H1 (cell line): ENCODE results near the gene ANKS1B. TPM values are rescaled to one million over a fixed set of nuclear protein-coding genes. Genes with fewer than 3 reads are reported as not detected.
"Not testable (repeated sequence)": the region's sequence is repeated elsewhere in the genome, so short reads cannot be mapped to it uniquely, and the experiment has no call there.

Experiments used
- CTCF ChIA-PET: fragments of 300-600 bp; sonication (Branson Sonifier 250); formaldehyde crosslinking; loops from one replicate; lab custom pipeline; 2021; ENCODE audit not compliant: partially characterized antibody; lab: Charles Lee
- POLR2A ChIA-PET: fragments of 300-600 bp; sonication (Branson Sonifier 250); formaldehyde crosslinking; loops from one replicate; lab custom pipeline; 2021; ENCODE audit warnings: inconsistent platforms; ENCODE audit not compliant: partially characterized antibody; lab: Charles Lee
- DNase-seq, 2 experiments: peaks; one replicate each; pipeline versions ENCODE4 v3.0.0 to v3.0.0-alpha.2; 2010 to 2022; ENCODE audit warnings: low spot score in 2 of 2, low read depth in 1 of 2, mixed read lengths in 1 of 2
- FAIRE-seq: peaks from 2 replicates; lab custom pipeline; 2011; peaks lifted over from hg19 to GRCh38; lab: Jason Lieb, UNC
- H2AFZ ChIP-seq: 2 replicates; pipeline ENCODE4 v1.8.1; 2012; ENCODE audit warnings: low read length, inconsistent platforms
- H2AK5ac ChIP-seq: 2 replicates; pipeline ENCODE4 v1.6.1; 2013; ENCODE audit warnings: low read depth, low read length
- H2BK120ac ChIP-seq: replicated peaks from 2 replicates; pipeline ENCODE3; 2013; ENCODE audit warnings: low read depth, low read length, inconsistent platforms
- H2BK12ac ChIP-seq: 2 replicates; pipeline ENCODE4 v1.6.1; 2013; ENCODE audit warnings: low read depth, low read length
- H2BK15ac ChIP-seq: 2 replicates; pipeline ENCODE4 v1.6.1; 2013; ENCODE audit warnings: low read length
- H2BK20ac ChIP-seq: 2 replicates; pipeline ENCODE4 v1.6.1; 2013; ENCODE audit warnings: low read length
- H2BK5ac ChIP-seq: 2 replicates; pipeline ENCODE4 v1.6.1; 2013; ENCODE audit warnings: low read depth, low read length
- H3K14ac ChIP-seq: 2 replicates; pipeline ENCODE4 v1.6.1; 2013; ENCODE audit warnings: inconsistent platforms; ENCODE audit not compliant: insufficient read length
- H3K18ac ChIP-seq: 2 replicates; pipeline ENCODE4 v1.6.1; 2013; ENCODE audit warnings: low read length; ENCODE audit errors: extremely low read depth
- H3K23ac ChIP-seq: 2 replicates; pipeline ENCODE4 v1.6.1; 2013; ENCODE audit warnings: inconsistent platforms; ENCODE audit not compliant: insufficient read length
- H3K23me2 ChIP-seq: 2 replicates; pipeline ENCODE4 v1.6.1; 2013; ENCODE audit warnings: low read depth, low read length
- H3K27ac ChIP-seq: 2 replicates; pipeline ENCODE4 v1.6.1; 2011; ENCODE audit warnings: low read depth, low read length, inconsistent platforms
- H3K27me3 ChIP-seq, 4 experiments: replicated peaks in 1 of 4; 1 replicate in 1 of 4; 2 replicates in 3 of 4; pipeline versions ENCODE4 v1.6.1 to v1.8.1; 2011 to 2013; ENCODE audit warnings: low read length in 3 of 4, mild to moderate bottlenecking in 3 of 4, inconsistent platforms in 2 of 4, mixed read lengths in 2 of 4, moderate library complexity in 1 of 4; ENCODE audit not compliant: control insufficient read depth in 3 of 4, insufficient read depth in 3 of 4; ENCODE audit errors: extremely low read depth in 1 of 4
- H3K36me3 ChIP-seq, 4 experiments: 2 replicates each; pipeline versions ENCODE4 v1.6.1 to v1.8.1; 2011 to 2013; ENCODE audit warnings: mild to moderate bottlenecking in 4 of 4, low read length in 3 of 4, moderate library complexity in 2 of 4, control low read depth in 1 of 4, inconsistent platforms in 1 of 4; ENCODE audit not compliant: insufficient read depth in 4 of 4, control insufficient read depth in 2 of 4
- H3K4ac ChIP-seq: replicated peaks from 2 replicates; pipeline ENCODE3; 2013; ENCODE audit warnings: low read length, low read depth, mixed read lengths, inconsistent platforms; ENCODE audit not compliant: insufficient read length
- H3K4me1 ChIP-seq, 4 experiments: replicated peaks in 1 of 4; 1 replicate in 1 of 4; 2 replicates in 3 of 4; pipeline versions ENCODE4 v1.6.1 to v1.8.1; 2011 to 2013; ENCODE audit warnings: low read length in 3 of 4, inconsistent platforms in 2 of 4, mixed read lengths in 1 of 4; ENCODE audit not compliant: insufficient read depth in 4 of 4, control insufficient read depth in 3 of 4
- H3K4me2 ChIP-seq, 2 experiments: 2 replicates each; pipeline versions ENCODE4 v1.6.1 to v1.8.1; 2011 to 2013; ENCODE audit warnings: low read depth in 2 of 2, low read length in 2 of 2, control low read depth in 1 of 2, inconsistent platforms in 1 of 2, mild to moderate bottlenecking in 1 of 2; ENCODE audit not compliant: insufficient read depth in 1 of 2
- H3K4me3 ChIP-seq, 4 experiments: fragments of 200-600, 300-600 bp in 1 of 4; sonication (generic), shearing (Covaris generic), sonication (Bioruptor Twin) in 1 of 4; 2 replicates each; pipeline versions ENCODE4 v1.5.1 to v1.8.1; 2011 to 2016; ENCODE audit warnings: low read length in 4 of 4, low read depth in 3 of 4, control low read depth in 2 of 4, inconsistent platforms in 2 of 4, mild to moderate bottlenecking in 2 of 4, mixed read lengths in 1 of 4, moderate library complexity in 1 of 4; ENCODE audit not compliant: insufficient read depth in 2 of 4; ENCODE audit errors: extremely low read depth in 1 of 4
- H3K56ac ChIP-seq: replicated peaks from 2 replicates; pipeline ENCODE3; 2013; ENCODE audit warnings: low read depth, mild to moderate bottlenecking, mixed read lengths, low read length, inconsistent platforms; ENCODE audit not compliant: insufficient read length
- H3K79me1 ChIP-seq: 2 replicates; pipeline ENCODE4 v1.6.1; 2013; ENCODE audit warnings: low read depth, low read length, control low read depth
- H3K79me2 ChIP-seq, 2 experiments: 2 replicates each; pipeline versions ENCODE4 v1.6.1 to v1.8.1; 2012 to 2013; ENCODE audit warnings: low read length in 2 of 2, mild to moderate bottlenecking in 2 of 2, inconsistent platforms in 1 of 2; ENCODE audit not compliant: insufficient read depth in 2 of 2, control insufficient read depth in 1 of 2
- H3K9ac ChIP-seq, 4 experiments: replicated peaks in 1 of 4; 1 replicate in 1 of 4; 2 replicates in 3 of 4; pipeline versions ENCODE4 v1.6.1 to v1.8.1; 2011 to 2013; ENCODE audit warnings: low read depth in 3 of 4, low read length in 3 of 4, control low read depth in 2 of 4, mild to moderate bottlenecking in 2 of 4, moderate library complexity in 2 of 4, inconsistent platforms in 1 of 4; ENCODE audit errors: extremely low read depth in 1 of 4
- H3K9me3 ChIP-seq, 2 experiments: 2 replicates each; pipeline versions ENCODE4 v1.6.1 to v1.8.1; 2012 to 2013; ENCODE audit warnings: mild to moderate bottlenecking in 2 of 2, moderate library complexity in 2 of 2, control low read depth in 1 of 2, inconsistent platforms in 1 of 2, low read depth in 1 of 2, low read length in 1 of 2, mixed read lengths in 1 of 2; ENCODE audit not compliant: insufficient read depth in 2 of 2
- H4K20me1 ChIP-seq, 2 experiments: replicated peaks in 1 of 2; 2 replicates each; pipeline versions ENCODE3 to v1.8.1; 2011 to 2013; ENCODE audit warnings: inconsistent platforms in 2 of 2, low read length in 2 of 2, mild to moderate bottlenecking in 1 of 2; ENCODE audit not compliant: insufficient read depth in 2 of 2, control insufficient read depth in 1 of 2
- H4K5ac ChIP-seq: 2 replicates; pipeline ENCODE4 v1.6.1; 2013; ENCODE audit warnings: low read length, low read depth, mixed read lengths, inconsistent platforms; ENCODE audit not compliant: insufficient read length
- H4K8ac ChIP-seq: 2 replicates; pipeline ENCODE4 v1.8.0; 2013; ENCODE audit warnings: mild to moderate bottlenecking, moderate library complexity, low read length, inconsistent platforms; ENCODE audit not compliant: insufficient read depth; ENCODE audit errors: extremely low read depth
- H4K91ac ChIP-seq: replicated peaks from 2 replicates; pipeline ENCODE3; 2013; ENCODE audit warnings: low read length, mixed read lengths, inconsistent platforms; ENCODE audit not compliant: insufficient read length
- ASH2L ChIP-seq: fragments of 200-600, 300-600 bp; sonication (generic); IDR thresholded peaks from one replicate; pipeline ENCODE4 v1.7.1; 2017; ENCODE audit warnings: low read length
- E2F6 ChIP-seq: IDR thresholded peaks from 2 replicates; pipeline ENCODE4 v1.6.1; 2012; ENCODE audit warnings: inconsistent platforms
- EP300 ChIP-seq, 2 experiments: IDR thresholded peaks; 1 replicate in 1 of 2; 2 replicates in 1 of 2; pipeline ENCODE4 v1.6.1; 2011 to 2012; ENCODE audit warnings: low read depth in 2 of 2, low read length in 2 of 2, mild to moderate bottlenecking in 2 of 2, borderline replicate concordance in 1 of 2, inconsistent platforms in 1 of 2, moderate library complexity in 1 of 2
- MAX ChIP-seq: IDR thresholded peaks from 2 replicates; pipeline ENCODE4 v1.6.1; 2012; ENCODE audit warnings: inconsistent platforms
- NANOG ChIP-seq: IDR thresholded peaks from 2 replicates; pipeline ENCODE4 v1.6.1; 2011; ENCODE audit warnings: low read length, low read depth, mild to moderate bottlenecking, inconsistent platforms; ENCODE audit not compliant: insufficient read depth, poor library complexity, severe bottlenecking
- RAD21 ChIP-seq, 2 experiments: IDR thresholded peaks in 1 of 2; conservative IDR thresholded peaks in 1 of 2; 2 replicates each; pipeline ENCODE4 v1.6.1; 2011; ENCODE audit warnings: low read depth in 2 of 2, low read length in 2 of 2, improper control_type of control experiment in 1 of 2, inconsistent platforms in 1 of 2, mild to moderate bottlenecking in 1 of 2, moderate library complexity in 1 of 2
- RBBP5 ChIP-seq: IDR thresholded peaks from 2 replicates; pipeline ENCODE4 v1.7.1; 2012; ENCODE audit warnings: low read depth, mild to moderate bottlenecking, inconsistent platforms, low read length, moderate library complexity, borderline replicate concordance
- SIN3A ChIP-seq, 2 experiments: IDR thresholded peaks in 1 of 2; conservative IDR thresholded peaks in 1 of 2; 2 replicates each; pipeline ENCODE4 v1.6.1; 2011 to 2012; ENCODE audit warnings: low read length in 2 of 2, improper control_type of control experiment in 1 of 2, low read depth in 1 of 2, mild to moderate bottlenecking in 1 of 2
- TEAD4 ChIP-seq: IDR thresholded peaks from 2 replicates; pipeline ENCODE4 v1.6.1; 2012; ENCODE audit warnings: low read depth, low read length, inconsistent platforms, mixed read lengths
- WGBS, 2 experiments: shearing (Covaris generic) in 1 of 2; methylation state at CpG; one replicate each; pipeline versions ENCODE4 v1.1.6 to v1.1.7; 2013 to 2015; ENCODE audit warnings: low lambda C conversion rate in 2 of 2, mixed read lengths in 2 of 2, inconsistent platforms in 1 of 2, low coverage in 1 of 2, missing lambda C conversion rate in 1 of 2; ENCODE audit not compliant: insufficient replicate concordance in 2 of 2, insufficient coverage in 1 of 2, insufficient read length in 1 of 2; ENCODE audit errors: extremely low coverage in 1 of 2, missing lambda C conversion rate in 1 of 2; 5-methylcytosine and 5-hydroxymethylcytosine counted together
- polyA plus RNA-seq, 7 experiments: library from polyadenylated mRNA; depleted of rRNA in 3 of 7; stranded (reverse) in 5 of 7; unstranded in 2 of 7; fragments of >200 nt in 5 of 7; fragments of 200-250 nt in 2 of 7; gene quantifications; 1 replicate in 5 of 7; 2 replicates in 1 of 7; 4 replicates in 1 of 7; pipeline versions ENCODE4 v1.2.1 to v1.2.3, GENCODE V29; 2011 to 2013; ENCODE audit warnings: missing spikeins in 2 of 7, mixed read lengths in 2 of 7
- total RNA-seq: library from RNA; stranded (reverse); fragmentation: NEBNext Ultra II Directional; extraction: Animal tissue kit (Norgen Biotek cat#: 25700); gene quantifications from 2 replicates; pipeline ENCODE4 v1.2.1, GENCODE V29; 2021

Gene ANKS1B
- total and polyA plus RNA-seq, 2 of the 8 experiments (the other 6 are each of a cell fraction or from before 2014, with no cell fraction given) = 2.7 to 6.1 TPM

- FAIRE-seq = peak; percentile 91
- CTCF ChIA-PET = interaction anchor here (0.7 to 2.5 kb wide), 5 partner anchors 10 to 194 kb away, joined by 3 to 15 read pairs (median 5); no protein-coding TSS in a partner anchor
- H3K14ac ChIP-seq = peak overlapping the region; percentile 98
- TF ChIP-seq ASH2L = peak; percentile 76
- peak in 1 of 2 experiments; percentile 17; a peak in 1 of 3 replicates for TF ChIP-seq EP300 (IDR thresholded peaks at IDR 0.05; ENCODE audit: borderline replicate concordance in 1 of 2, low read depth in 2 of 2, low read length in 2 of 2)
- 0 out of 2 replicates have a peak, but pooled peaks have one; percentile 35 for TF ChIP-seq TEAD4
- 0 out of 2 replicates have a peak, but pooled peaks have one; percentile 9 for TF ChIP-seq E2F6
- TF ChIP-seq RBBP5 = peak; percentile 93; the same call in 1 of the 2 replicates
- peak; percentile 5 to 26; a peak in 3 of 4 replicates for TF ChIP-seq RAD21 (IDR thresholded peaks at IDR 0.05 in 1 of 2, conservative IDR thresholded peaks at IDR 0.05 in 1 of 2; ENCODE audit: low read depth in 2 of 2, low read length in 2 of 2)
- peak; percentile 41 for TF ChIP-seq MAX
- 0 out of 4 replicates have a peak, but pooled peaks of 1 of the 2 experiments have one; percentile 36 for TF ChIP-seq SIN3A (conservative IDR thresholded peaks at IDR 0.05 in 1 of 2, IDR thresholded peaks at IDR 0.05 in 1 of 2; ENCODE audit: low read depth in 1 of 2, low read length in 2 of 2)
- peak; percentile 83 for TF ChIP-seq NANOG
Observed at GRCh38 chr12:99237907-99238538, 746.7 kb downstream of the ANKS1B start.

More at GRCh38 chr12:99237907-99238538, 746.7 kb downstream of the ANKS1B start:
- Histone ChIP-seq H2BK5ac (peak overlapping the region; percentile 79), H2BK15ac (peak overlapping the region; percentile 36; the same call in 1 of the 2 replicates), H3K4me2 (peak overlapping the region; percentile 35 to 46), H2BK12ac (0 out of 2 replicates have a peak overlapping the region, but pooled peaks have one; percentile 55), H4K5ac (peak overlapping the region; percentile 66), H4K91ac (peak overlapping the region; percentile 73), H2BK120ac (peak overlapping the region; percentile 78), H3K27ac (peak overlapping the region; percentile 63; the same call in 1 of the 2 replicates), H3K18ac (peak overlapping the region; percentile 83), H2AFZ (peak overlapping the region; percentile 85; the same call in 1 of the 2 replicates), H3K4me3 (peak overlapping the region in 1 of 4 experiments; percentile 4; a peak in 1 of 8 replicates)
- not testable (repeated sequence) for H3K23ac ChIP-seq, H3K79me1 ChIP-seq, H3K27me3 ChIP-seq, H3K9me3 ChIP-seq, H3K79me2 ChIP-seq, H2BK20ac ChIP-seq, H3K36me3 ChIP-seq, H4K20me1 ChIP-seq, H3K23me2 ChIP-seq, H2AK5ac ChIP-seq, H3K4me1 ChIP-seq, H3K9ac ChIP-seq, H4K8ac ChIP-seq, H3K4ac ChIP-seq, H3K56ac ChIP-seq
- peak; percentile 63 to 72 for DNase-seq
- WGBS, 2 experiments = 58% methylated on average over 7 of the region's 7 CpGs; no CpG with 5 or more reads in 1 of the 2 experiments
- POLR2A ChIA-PET = interaction anchor here (0.9 to 2.0 kb wide), 3 partner anchors 10 to 12 kb away, joined by 3 to 4 read pairs (median 3); no protein-coding TSS in a partner anchor
